ENCODE data around the gene NDST1.

DNA sequence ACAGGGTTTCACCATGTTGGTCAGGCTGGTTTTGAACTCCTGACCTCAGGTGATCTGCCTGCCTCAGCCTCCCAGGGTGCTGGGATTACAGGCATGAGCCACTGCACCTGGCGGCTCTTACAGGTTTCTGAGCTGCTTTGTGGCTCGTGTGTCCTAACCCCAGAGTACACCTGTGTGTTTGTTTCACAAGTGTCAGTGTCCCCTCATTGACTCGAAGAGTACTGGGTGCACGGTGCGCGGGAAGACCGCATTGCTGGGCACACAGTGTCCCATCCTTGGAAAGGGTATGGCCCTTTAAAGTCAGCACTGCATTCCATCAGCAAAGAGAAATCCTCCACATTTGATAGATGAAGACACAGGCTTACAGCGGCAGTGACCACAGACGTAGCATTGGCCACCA, 23.8 kb downstream of the NDST1 start:
- no peak for TF ChIP-seq EZH2 (IDR thresholded peaks at IDR 0.05)
- TF ChIP-seq RAD21 (IDR thresholded peaks at IDR 0.05; ENCODE audit: low read depth), result no peak
- TF ChIP-seq, protein P1, sequence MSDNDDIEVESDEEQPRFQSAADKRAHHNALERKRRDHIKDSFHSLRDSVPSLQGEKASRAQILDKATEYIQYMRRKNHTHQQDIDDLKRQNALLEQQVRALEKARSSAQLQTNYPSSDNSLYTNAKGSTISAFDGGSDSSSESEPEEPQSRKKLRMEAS (IDR thresholded peaks at IDR 0.05), result no peak
- TF ChIP-seq, protein P2, sequence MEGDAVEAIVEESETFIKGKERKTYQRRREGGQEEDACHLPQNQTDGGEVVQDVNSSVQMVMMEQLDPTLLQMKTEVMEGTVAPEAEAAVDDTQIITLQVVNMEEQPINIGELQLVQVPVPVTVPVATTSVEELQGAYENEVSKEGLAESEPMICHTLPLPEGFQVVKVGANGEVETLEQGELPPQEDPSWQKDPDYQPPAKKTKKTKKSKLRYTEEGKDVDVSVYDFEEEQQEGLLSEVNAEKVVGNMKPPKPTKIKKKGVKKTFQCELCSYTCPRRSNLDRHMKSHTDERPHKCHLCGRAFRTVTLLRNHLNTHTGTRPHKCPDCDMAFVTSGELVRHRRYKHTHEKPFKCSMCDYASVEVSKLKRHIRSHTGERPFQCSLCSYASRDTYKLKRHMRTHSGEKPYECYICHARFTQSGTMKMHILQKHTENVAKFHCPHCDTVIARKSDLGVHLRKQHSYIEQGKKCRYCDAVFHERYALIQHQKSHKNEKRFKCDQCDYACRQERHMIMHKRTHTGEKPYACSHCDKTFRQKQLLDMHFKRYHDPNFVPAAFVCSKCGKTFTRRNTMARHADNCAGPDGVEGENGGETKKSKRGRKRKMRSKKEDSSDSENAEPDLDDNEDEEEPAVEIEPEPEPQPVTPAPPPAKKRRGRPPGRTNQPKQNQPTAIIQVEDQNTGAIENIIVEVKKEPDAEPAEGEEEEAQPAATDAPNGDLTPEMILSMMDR (IDR thresholded peaks at IDR 0.05 in 2 of 3, conservative IDR thresholded peaks at IDR 0.05 in 1 of 3; ENCODE audit: borderline replicate concordance in 1 of 3, insufficient read depth in 1 of 3, low read depth in 2 of 3, low read length in 2 of 3), result no peak
- TF ChIP-seq CEBPB (IDR thresholded peaks at IDR 0.05; ENCODE audit: low read depth), result no peak
- no peak for TF ChIP-seq TCF7L2 (IDR thresholded peaks at IDR 0.05; ENCODE audit: borderline replicate concordance, extremely low read depth, insufficient read depth, insufficient read length)
- TF ChIP-seq JUND (IDR thresholded peaks at IDR 0.05), result no peak
